Suprapubic skin (tissue), 4 donors: ENCODE results near the gene ARPC5L.

Experiments used
- CTCF ChIP-seq, 2 donors: fragments of 200-600 bp in 1 of 2; fragments of 450-650 bp in 1 of 2; sonication (generic) in 1 of 2; IDR thresholded peaks; one replicate each; pipeline ENCODE4 v1.5.1; 2016 to 2019; ENCODE audit warnings: antibody characterized with exemption in 2 of 2, mild to moderate bottlenecking in 1 of 2, moderate library complexity in 1 of 2
- EP300 ChIP-seq: sonication (generic); formaldehyde crosslinking; IDR thresholded peaks from one replicate; pipeline ENCODE4 v1.6.1; 2017; ENCODE audit warnings: antibody characterized with exemption
- POLR2A ChIP-seq, 2 donors: fragments of 450-650 bp; IDR thresholded peaks; one replicate each; pipeline ENCODE4 v1.6.1; 2017; ENCODE audit warnings: antibody characterized with exemption in 2 of 2, mild to moderate bottlenecking in 2 of 2, moderate library complexity in 2 of 2
- POLR2AphosphoS5 ChIP-seq, 3 donors: sonication (generic); formaldehyde crosslinking; IDR thresholded peaks; one replicate each; pipeline ENCODE4 v1.6.1; 2017; ENCODE audit warnings: antibody characterized with exemption in 3 of 3

GRCh38 chr9:124881138-124881743, 19.3 kb downstream of the ARPC5L start:
- TF ChIP-seq POLR2A (IDR thresholded peaks at IDR 0.05): no peak
- TF ChIP-seq EP300: no peak
- no peak for TF ChIP-seq CTCF (IDR thresholded peaks at IDR 0.05)
- TF ChIP-seq POLR2AphosphoS5 (IDR thresholded peaks at IDR 0.05): no peak
